ENCODE measurements around the gene WWOX.

WWOX gene

GRCh38 chr16:79201436-79201835 lies 1102.0 kb downstream of the WWOX start:
- TF ChIP-seq CTCF (IDR thresholded peaks at IDR 0.05; ENCODE audit: control insufficient read depth, extremely low read depth, insufficient read depth) = no peak
- no peak for DNase-seq (ENCODE audit: low read depth)
- H3K4me3 ChIP-seq (ENCODE audit: low read depth, low read length) = no peak overlapping the region

- TF ChIP-seq CTCF (IDR thresholded peaks at IDR 0.05; ENCODE audit: control insufficient read depth, extremely low read depth, insufficient read depth) = no peak
- H3K4me3 ChIP-seq (ENCODE audit: low read depth, low read length) = no peak overlapping the region
- no peak for DNase-seq (ENCODE audit: low read depth)
These were observed 1103.5 kb downstream of the WWOX start for GRCh38 chr16:79202977-79203376.

- TF ChIP-seq CTCF (IDR thresholded peaks at IDR 0.05; ENCODE audit: control insufficient read depth, extremely low read depth, insufficient read depth) = no peak
- no peak for DNase-seq (ENCODE audit: low read depth)
- H3K4me3 ChIP-seq (ENCODE audit: low read depth, low read length) = no peak overlapping the region
These were observed 1105.0 kb downstream of the WWOX start for GRCh38 chr16:79204486-79204885.

GRCh38 chr16:79206889-79207288 lies 1107.4 kb downstream of the WWOX start:
- no peak for DNase-seq (ENCODE audit: low read depth)
- TF ChIP-seq CTCF (IDR thresholded peaks at IDR 0.05; ENCODE audit: control insufficient read depth, extremely low read depth, insufficient read depth) = no peak

GRCh38 chr16:79209308-79209707 lies 1109.9 kb downstream of the WWOX start:
- no peak for DNase-seq (ENCODE audit: low read depth)
- no peak overlapping the region for H3K4me3 ChIP-seq (ENCODE audit: low read depth, low read length)
- no peak for TF ChIP-seq CTCF (IDR thresholded peaks at IDR 0.05; ENCODE audit: control insufficient read depth, extremely low read depth, insufficient read depth)

More at GRCh38 chr16:79206889-79207288, 1107.4 kb downstream of the WWOX start:
- no peak overlapping the region for H3K4me3 ChIP-seq (ENCODE audit: low read depth, low read length)

GRCh38 chr16:79210607-79211006 lies 1111.2 kb downstream of the WWOX start:
- no peak overlapping the region for H3K4me3 ChIP-seq (ENCODE audit: low read depth, low read length)
- TF ChIP-seq CTCF (IDR thresholded peaks at IDR 0.05; ENCODE audit: control insufficient read depth, extremely low read depth, insufficient read depth) = no peak
- DNase-seq (ENCODE audit: low read depth) = no peak

GRCh38 chr16:79211586-79211985 lies 1112.1 kb downstream of the WWOX start:
- TF ChIP-seq CTCF (IDR thresholded peaks at IDR 0.05; ENCODE audit: control insufficient read depth, extremely low read depth, insufficient read depth) = no peak
- no peak for DNase-seq (ENCODE audit: low read depth)
- H3K4me3 ChIP-seq (ENCODE audit: low read depth, low read length) = no peak overlapping the region

Measured in LNCaP clone FGC (cell line).